Endodermal cell (in vitro differentiated cells): Measurements from ENCODE around the gene GPR153. TPM values are rescaled to one million over a fixed set of nuclear protein-coding genes. Genes with fewer than 3 reads are reported as not detected.

Experiments used
- DNase-seq: peaks from one replicate; pipeline ENCODE4 v3.0.0-alpha.2; 2017
- H3K27ac ChIP-seq: 2 replicates; pipeline ENCODE4 v1.5.1; 2013; ENCODE audit warnings: mild to moderate bottlenecking, low read depth, low read length, moderate library complexity
- H3K27me3 ChIP-seq: 2 replicates; pipeline ENCODE4 v1.6.1; 2013; ENCODE audit warnings: mild to moderate bottlenecking, low read length, moderate library complexity; ENCODE audit not compliant: insufficient read depth, control insufficient read depth, poor library complexity, severe bottlenecking
- H3K36me3 ChIP-seq: 2 replicates; pipeline ENCODE4 v1.7.0; 2013; ENCODE audit warnings: mild to moderate bottlenecking, low read length, moderate library complexity; ENCODE audit not compliant: control insufficient read depth, insufficient read depth
- H3K4me1 ChIP-seq: one replicate; pipeline ENCODE4 v1.7.0; 2013; ENCODE audit warnings: low read length; ENCODE audit not compliant: control insufficient read depth, insufficient read depth
- H3K4me3 ChIP-seq: 2 replicates; pipeline ENCODE4 v1.5.1; 2013; ENCODE audit warnings: mild to moderate bottlenecking, low read length, moderate library complexity
- H3K9ac ChIP-seq: 2 replicates; pipeline ENCODE4 v1.6.1; 2013; ENCODE audit warnings: mild to moderate bottlenecking, low read length, moderate library complexity; ENCODE audit not compliant: poor library complexity, severe bottlenecking; ENCODE audit errors: extremely low read depth
- H3K9me3 ChIP-seq: 2 replicates; pipeline ENCODE4 v1.6.1; 2013; ENCODE audit warnings: mild to moderate bottlenecking, low read length, moderate library complexity; ENCODE audit not compliant: control insufficient read depth
- H3K27ac Mint-ChIP-seq: 2 replicates; pipeline ENCODE4 v1.8.0; 2020; ENCODE audit warnings: mixed read lengths
- H3K27me3 Mint-ChIP-seq: 2 replicates; pipeline ENCODE4 v1.8.0; 2021; ENCODE audit warnings: mild to moderate bottlenecking, mixed read lengths; ENCODE audit not compliant: insufficient read depth
- H3K36me3 Mint-ChIP-seq: 2 replicates; pipeline ENCODE4 v1.8.0; 2020; ENCODE audit warnings: low read depth, mixed read lengths
- H3K4me1 Mint-ChIP-seq: 2 replicates; pipeline ENCODE4 v1.8.0; 2020; ENCODE audit warnings: mixed read lengths
- H3K4me3 Mint-ChIP-seq: 2 replicates; pipeline ENCODE4 v1.8.0; 2020; ENCODE audit warnings: mild to moderate bottlenecking, moderate library complexity, mixed read lengths
- H3K9me3 Mint-ChIP-seq: 2 replicates; pipeline ENCODE4 v1.8.0; 2020; ENCODE audit warnings: mild to moderate bottlenecking, mixed read lengths
- WGBS, 2 experiments: methylation state at CpG; one replicate each; pipeline versions ENCODE4 v1.1.5 to v1.1.7; 2013; ENCODE audit warnings: missing lambda C conversion rate in 2 of 2, mixed read lengths in 1 of 2; ENCODE audit not compliant: insufficient coverage in 1 of 2, insufficient read length in 1 of 2; 5-methylcytosine and 5-hydroxymethylcytosine counted together
- total RNA-seq, 2 donors: library from RNA; stranded (reverse); fragmentation: NEBNext Ultra II Directional in 1 of 2; extraction: Animal tissue kit (Norgen Biotek cat#: 25700) in 1 of 2; gene quantifications; 2 replicates in 1 of 2; 3 replicates in 1 of 2; pipeline ENCODE4 v1.2.1, GENCODE V29; 2021
- TF ChIP-seq, protein P1 (sequence below): fragments of 200-600 bp; sonication (generic); conservative IDR thresholded peaks from 2 replicates; pipeline ENCODE4 v1.5.0; 2021; ENCODE audit warnings: antibody characterized with exemption, mild to moderate bottlenecking

The GPR153 gene
- total RNA-seq, 2 donors from 2014 or later, result 2.4 to 2.8 TPM

DNA sequence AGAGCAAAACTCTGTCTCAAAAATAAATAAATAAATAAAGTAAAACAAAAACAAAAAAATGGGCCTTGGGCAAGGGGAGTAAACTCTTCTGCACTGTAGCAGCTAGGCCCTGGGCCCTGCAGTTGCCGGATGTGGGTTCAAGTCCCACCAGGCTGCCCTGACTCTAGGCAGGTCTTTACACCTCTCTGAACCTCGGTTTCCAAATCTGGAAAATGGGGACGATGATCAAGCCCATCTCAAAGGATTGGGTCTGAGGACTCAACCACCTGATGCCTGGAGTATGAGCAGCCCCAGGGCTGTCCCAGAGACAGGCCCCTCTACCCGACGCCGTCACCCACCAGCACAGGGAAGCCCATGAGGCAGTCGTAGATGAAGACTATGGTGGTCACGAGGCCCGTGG is 7.5 kb downstream of the GPR153 start:
- H3K4me3 Mint-ChIP-seq, result no peak overlapping the region
- TF ChIP-seq, protein P1, sequence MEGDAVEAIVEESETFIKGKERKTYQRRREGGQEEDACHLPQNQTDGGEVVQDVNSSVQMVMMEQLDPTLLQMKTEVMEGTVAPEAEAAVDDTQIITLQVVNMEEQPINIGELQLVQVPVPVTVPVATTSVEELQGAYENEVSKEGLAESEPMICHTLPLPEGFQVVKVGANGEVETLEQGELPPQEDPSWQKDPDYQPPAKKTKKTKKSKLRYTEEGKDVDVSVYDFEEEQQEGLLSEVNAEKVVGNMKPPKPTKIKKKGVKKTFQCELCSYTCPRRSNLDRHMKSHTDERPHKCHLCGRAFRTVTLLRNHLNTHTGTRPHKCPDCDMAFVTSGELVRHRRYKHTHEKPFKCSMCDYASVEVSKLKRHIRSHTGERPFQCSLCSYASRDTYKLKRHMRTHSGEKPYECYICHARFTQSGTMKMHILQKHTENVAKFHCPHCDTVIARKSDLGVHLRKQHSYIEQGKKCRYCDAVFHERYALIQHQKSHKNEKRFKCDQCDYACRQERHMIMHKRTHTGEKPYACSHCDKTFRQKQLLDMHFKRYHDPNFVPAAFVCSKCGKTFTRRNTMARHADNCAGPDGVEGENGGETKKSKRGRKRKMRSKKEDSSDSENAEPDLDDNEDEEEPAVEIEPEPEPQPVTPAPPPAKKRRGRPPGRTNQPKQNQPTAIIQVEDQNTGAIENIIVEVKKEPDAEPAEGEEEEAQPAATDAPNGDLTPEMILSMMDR, result no peak
- DNase-seq, result no peak
- H3K9me3 ChIP-seq, result no peaks in the 10 kb centered on the region
- H3K9me3 Mint-ChIP-seq, result no peaks in the 10 kb centered on the region
- 94 to 96% methylated on average over 9 of the region's 9 CpGs for WGBS, 2 experiments
- no peak overlapping the region for H3K4me3 ChIP-seq
- H3K4me1 ChIP-seq, result no peaks in the 10 kb centered on the region
- no peak overlapping the region for H3K27ac ChIP-seq
- no peaks in the 10 kb centered on the region for H3K36me3 Mint-ChIP-seq
- H3K36me3 ChIP-seq, result no peaks in the 10 kb centered on the region
- no peak overlapping the region for H3K9ac ChIP-seq
- peaks cover 47% of the 10 kb centered on the region for H3K27me3 ChIP-seq
- peaks cover 2% of the 10 kb centered on the region for H3K4me1 Mint-ChIP-seq
- no peak overlapping the region for H3K27ac Mint-ChIP-seq
- H3K27me3 Mint-ChIP-seq, result peaks cover 59% of the 10 kb centered on the region

DNA sequence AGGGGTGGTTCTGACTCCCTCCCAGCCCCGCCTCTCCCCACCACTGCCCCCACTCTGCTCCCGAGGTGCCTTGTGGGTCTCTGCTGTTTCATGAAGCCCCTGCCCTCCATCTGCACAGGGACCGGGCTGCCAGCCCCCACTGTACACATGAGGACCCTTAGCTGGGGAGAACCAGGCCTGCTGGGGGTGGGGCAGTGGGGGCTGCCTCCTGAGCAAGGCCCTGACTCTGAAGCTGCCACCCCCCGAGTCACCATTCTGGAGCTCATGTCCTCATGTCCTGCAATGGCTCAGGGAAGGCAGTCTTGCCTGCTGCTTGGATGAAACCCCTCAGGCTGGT is 8.6 kb downstream of the GPR153 start:
- Histone ChIP-seq H3K9ac (no peak overlapping the region), H3K36me3 (no peaks in the 10 kb centered on the region), H3K9me3 (no peaks in the 10 kb centered on the region), H3K4me3 (no peak overlapping the region), H3K4me1 (no peaks in the 10 kb centered on the region), H3K27ac (no peak overlapping the region), H3K27me3 (peaks cover 49% of the 10 kb centered on the region)
- Mint-ChIP-seq H3K27ac (no peak overlapping the region), H3K4me1 (peaks cover 2% of the 10 kb centered on the region), H3K9me3 (no peaks in the 10 kb centered on the region), H3K27me3 (peaks cover 62% of the 10 kb centered on the region), H3K36me3 (no peaks in the 10 kb centered on the region), H3K4me3 (no peak overlapping the region)
- no peak for DNase-seq
- TF ChIP-seq, protein P1, result no peak
- WGBS, 2 experiments, result 89 to 100% methylated on average over 3 to 4 of the region's 4 CpGs

GRCh38 chr1:6251681-6252373 is 9.1 kb downstream of the GPR153 start:
- Histone ChIP-seq H3K27me3 (peaks cover 55% of the 10 kb centered on the region), H3K4me3 (no peak overlapping the region), H3K27ac (no peak overlapping the region), H3K36me3 (no peaks in the 10 kb centered on the region), H3K9ac (no peak overlapping the region), H3K4me1 (no peaks in the 10 kb centered on the region), H3K9me3 (no peaks in the 10 kb centered on the region)
- Mint-ChIP-seq H3K27ac (no peak overlapping the region), H3K4me1 (peaks cover 2% of the 10 kb centered on the region), H3K36me3 (no peaks in the 10 kb centered on the region), H3K9me3 (no peaks in the 10 kb centered on the region), H3K4me3 (no peak overlapping the region), H3K27me3 (peaks cover 62% of the 10 kb centered on the region)
- TF ChIP-seq, protein P1, result no peak
- 85 to 88% methylated on average over 8 to 15 of the region's 15 CpGs for WGBS, 2 experiments
- DNase-seq, result no peak
